Vagina (tissue), 2 donors: Measurements from ENCODE around the gene BCAT1.

ENCODE experiments used
- POLR2A ChIP-seq, 2 donors: fragments of 450-650 bp; IDR thresholded peaks; one replicate each; pipeline ENCODE4 v1.6.1; 2017; ENCODE audit warnings: antibody characterized with exemption in 2 of 2, mild to moderate bottlenecking in 2 of 2, moderate library complexity in 2 of 2
- POLR2AphosphoS5 ChIP-seq, 2 donors: sonication (generic); formaldehyde crosslinking; IDR thresholded peaks; one replicate each; pipeline ENCODE4 v1.9.0; 2017; ENCODE audit warnings: antibody characterized with exemption in 2 of 2, mild to moderate bottlenecking in 2 of 2, low read depth in 1 of 2; ENCODE audit not compliant: insufficient read depth in 1 of 2
- TF ChIP-seq, protein P1 (sequence below), 3 experiments: fragments of 450-650 bp in 2 of 3; fragments of 200-600 bp in 1 of 3; sonication (generic) in 1 of 3; IDR thresholded peaks; one replicate each; pipeline ENCODE4 v1.5.1; 2017 to 2019; ENCODE audit warnings: antibody characterized with exemption in 3 of 3, mild to moderate bottlenecking in 2 of 3, moderate library complexity in 2 of 3

DNA sequence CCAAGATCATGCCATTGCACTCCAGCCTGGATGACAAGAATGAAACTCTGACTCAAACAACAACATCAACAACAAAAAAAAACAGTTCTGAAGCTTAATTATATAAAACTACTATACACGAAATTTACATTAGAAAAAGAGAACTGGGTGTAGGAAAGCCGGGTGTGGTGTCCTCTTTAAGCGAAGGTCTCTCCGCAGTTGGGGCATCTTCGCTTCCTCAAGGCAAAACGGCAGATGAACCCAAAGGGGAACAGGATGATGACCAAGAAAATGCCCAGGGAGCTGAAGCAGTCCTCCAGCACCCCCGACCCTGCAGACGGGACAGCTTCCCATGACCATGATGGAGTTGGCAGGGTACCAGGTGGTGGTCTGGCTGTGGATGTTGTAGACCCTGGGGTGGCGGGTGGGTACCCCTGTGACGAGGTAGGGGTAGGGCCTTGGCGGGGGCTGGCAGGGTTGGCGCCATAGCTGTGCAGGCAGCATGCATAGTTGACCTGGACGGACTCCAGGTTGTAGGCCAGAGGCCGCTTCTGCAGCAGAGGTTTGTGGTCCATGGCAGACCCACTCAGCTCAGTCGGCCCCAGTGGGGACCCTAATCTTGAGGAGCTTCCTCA, 18.2 kb upstream of the BCAT1 start:
- TF ChIP-seq, protein P1, sequence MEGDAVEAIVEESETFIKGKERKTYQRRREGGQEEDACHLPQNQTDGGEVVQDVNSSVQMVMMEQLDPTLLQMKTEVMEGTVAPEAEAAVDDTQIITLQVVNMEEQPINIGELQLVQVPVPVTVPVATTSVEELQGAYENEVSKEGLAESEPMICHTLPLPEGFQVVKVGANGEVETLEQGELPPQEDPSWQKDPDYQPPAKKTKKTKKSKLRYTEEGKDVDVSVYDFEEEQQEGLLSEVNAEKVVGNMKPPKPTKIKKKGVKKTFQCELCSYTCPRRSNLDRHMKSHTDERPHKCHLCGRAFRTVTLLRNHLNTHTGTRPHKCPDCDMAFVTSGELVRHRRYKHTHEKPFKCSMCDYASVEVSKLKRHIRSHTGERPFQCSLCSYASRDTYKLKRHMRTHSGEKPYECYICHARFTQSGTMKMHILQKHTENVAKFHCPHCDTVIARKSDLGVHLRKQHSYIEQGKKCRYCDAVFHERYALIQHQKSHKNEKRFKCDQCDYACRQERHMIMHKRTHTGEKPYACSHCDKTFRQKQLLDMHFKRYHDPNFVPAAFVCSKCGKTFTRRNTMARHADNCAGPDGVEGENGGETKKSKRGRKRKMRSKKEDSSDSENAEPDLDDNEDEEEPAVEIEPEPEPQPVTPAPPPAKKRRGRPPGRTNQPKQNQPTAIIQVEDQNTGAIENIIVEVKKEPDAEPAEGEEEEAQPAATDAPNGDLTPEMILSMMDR (IDR thresholded peaks at IDR 0.05) = no peak
- TF ChIP-seq POLR2A (IDR thresholded peaks at IDR 0.05) (no peak), POLR2AphosphoS5 (IDR thresholded peaks at IDR 0.05; ENCODE audit: insufficient read depth in 1 of 2, low read depth in 1 of 2) (no peak)
